Left renal pelvis (tissue), 4 donors: ENCODE results near the gene KCNQ5. TPM values are rescaled to one million over a fixed set of nuclear protein-coding genes. Genes with fewer than 3 reads are reported as not detected.

Experiments
- DNase-seq, 4 donors: peaks; one replicate each; pipeline ENCODE4 v3.0.0-alpha.2; 2013; ENCODE audit warnings: low read depth in 4 of 4, low spot score in 3 of 4
- polyA plus RNA-seq, 4 donors: library from polyadenylated mRNA; unstranded; fragments of 120-200 nt; gene quantifications; one replicate each; pipeline ENCODE4 v1.2.1, GENCODE V29; 2013; ENCODE audit not compliant: insufficient read length in 4 of 4

KCNQ5 gene
- polyA plus RNA-seq, 4 donors = 0.14 to 0.79 (median 0.43) TPM

DNA sequence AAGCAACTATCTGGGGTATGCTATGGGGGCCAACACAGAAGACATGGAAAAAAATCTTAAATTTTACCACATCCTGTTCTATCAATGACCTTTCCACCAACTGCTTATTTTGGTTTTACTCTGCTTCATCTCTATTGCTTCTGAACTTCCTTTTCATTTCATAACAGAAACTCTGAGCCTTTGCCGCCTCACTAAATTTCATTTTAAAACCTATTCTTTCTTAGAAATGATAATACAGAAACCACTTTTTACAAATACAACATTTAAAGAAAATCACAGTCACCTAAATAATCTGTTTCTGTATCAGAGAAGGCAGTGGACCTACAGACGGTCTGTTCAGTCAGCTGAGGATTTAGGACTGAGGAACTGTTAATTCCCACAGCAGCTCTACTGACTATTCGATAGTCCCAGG is 117.5 kb downstream of the KCNQ5 start:
- no peak for DNase-seq

- DNase-seq = no peak
Measured at GRCh38 chr6:72740135-72740534, 118.3 kb downstream of the KCNQ5 start.

- no peak for DNase-seq
Measured at GRCh38 chr6:72741083-72741482, 119.2 kb downstream of the KCNQ5 start.

- DNase-seq = no peak
Measured at GRCh38 chr6:72742001-72742673, 120.3 kb downstream of the KCNQ5 start.

DNA sequence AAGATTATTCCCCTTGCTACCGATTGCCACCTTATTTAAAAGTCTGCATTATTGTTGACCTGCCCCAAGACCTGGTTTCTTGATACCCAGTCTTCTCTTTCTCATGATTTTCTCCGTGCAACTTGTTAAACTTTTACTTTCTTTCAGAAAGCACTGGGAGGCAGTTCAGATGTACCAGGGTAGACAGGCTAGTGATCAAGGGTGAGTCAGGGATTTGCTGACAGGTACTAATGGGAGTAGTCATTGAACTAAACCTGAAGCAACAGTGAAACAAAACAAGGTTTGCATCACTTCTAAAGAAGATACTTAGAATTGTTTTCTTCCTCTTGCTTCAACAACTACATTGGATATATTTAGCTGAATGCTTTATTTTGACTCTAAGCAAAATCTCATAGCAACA is 124.4 kb downstream of the KCNQ5 start:
- DNase-seq = no peak

- DNase-seq = no peak
Measured at GRCh38 chr6:72748759-72749158, 126.9 kb downstream of the KCNQ5 start.

- no peak for DNase-seq
Measured at GRCh38 chr6:72755752-72756151, 133.9 kb downstream of the KCNQ5 start.

GRCh38 chr6:72757048-72757447 is 135.2 kb downstream of the KCNQ5 start:
- DNase-seq = no peak

DNA sequence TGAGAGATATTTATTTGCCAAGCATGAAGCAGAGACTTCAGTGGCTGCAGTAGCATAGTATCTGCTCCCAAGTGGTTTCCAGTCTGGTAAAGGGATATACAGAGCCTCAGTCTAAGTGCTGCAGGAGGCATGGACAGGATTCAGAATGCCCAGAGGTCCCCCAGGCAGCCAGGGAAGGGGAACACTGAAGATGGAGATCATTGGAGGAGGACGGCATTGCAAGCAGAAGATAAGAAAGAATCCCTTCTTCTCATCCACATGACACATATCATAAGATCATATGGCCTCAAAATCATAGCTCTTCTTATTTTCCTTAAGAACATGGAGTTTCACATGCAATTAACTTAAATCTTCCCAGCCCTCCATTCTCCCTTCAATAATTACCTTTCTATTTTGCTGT is 136.1 kb downstream of the KCNQ5 start:
- DNase-seq = no peak

DNA sequence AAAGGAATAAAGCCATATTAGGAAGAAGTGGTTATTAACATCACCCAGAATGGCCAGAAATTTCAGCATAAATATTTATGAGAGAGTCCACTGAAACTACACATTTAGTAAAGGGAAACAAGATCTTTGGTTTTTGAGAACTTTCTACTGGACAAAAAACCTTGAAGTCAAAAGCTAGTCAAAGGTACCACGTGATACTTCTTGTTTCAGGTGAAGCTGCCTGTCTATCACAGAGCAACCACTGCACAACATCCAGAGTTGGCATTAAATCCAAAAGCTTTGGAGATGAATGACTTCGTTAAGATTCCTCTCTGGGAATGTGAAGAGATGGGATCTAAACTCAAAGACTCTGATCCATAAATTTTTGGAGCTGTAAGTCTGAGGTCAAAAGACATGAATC is 137.0 kb downstream of the KCNQ5 start:
- DNase-seq = no peak

GRCh38 chr6:72760114-72760793 is 138.4 kb downstream of the KCNQ5 start:
- DNase-seq = no peak

DNA sequence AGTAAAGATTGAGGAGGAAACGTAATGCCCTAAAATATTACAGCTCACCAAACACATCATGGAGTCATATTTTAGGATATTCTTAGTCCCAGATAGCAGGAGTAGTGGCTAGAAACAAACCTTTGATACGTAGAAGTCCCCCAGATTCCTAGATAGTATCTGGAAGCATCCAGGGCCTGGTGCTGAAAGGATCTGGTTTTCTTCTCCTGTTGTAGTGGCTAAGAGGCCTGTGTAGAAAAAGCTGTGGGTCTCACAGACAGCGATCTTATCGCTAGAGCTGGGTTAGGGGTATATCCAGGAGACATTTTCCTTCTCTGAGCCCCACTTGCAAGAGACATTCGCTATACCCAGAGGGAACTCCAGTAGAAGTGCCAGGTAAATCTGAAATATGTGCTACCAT is 139.9 kb downstream of the KCNQ5 start:
- DNase-seq = no peak

- no peak for DNase-seq
Measured at GRCh38 chr6:72769459-72770125, 147.7 kb downstream of the KCNQ5 start.

DNA sequence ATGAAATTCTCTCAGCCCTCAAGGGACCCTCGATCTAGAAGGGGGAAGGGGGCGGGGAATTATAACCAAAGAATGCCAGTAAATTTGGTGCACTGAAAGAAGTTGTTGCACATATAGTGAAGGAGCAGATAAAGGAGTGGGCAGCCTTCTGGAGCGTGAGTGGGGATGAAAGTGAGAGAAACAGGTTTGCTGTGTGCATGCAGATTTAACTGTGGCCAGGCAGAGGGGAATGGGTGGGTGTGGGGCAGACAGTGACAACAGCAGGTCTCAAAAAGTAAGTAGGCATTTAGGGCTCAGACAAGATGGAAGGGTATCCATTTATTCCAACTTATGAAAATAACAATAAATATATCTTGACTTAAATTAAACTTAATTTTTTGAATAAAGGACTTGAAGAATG is 149.1 kb downstream of the KCNQ5 start:
- DNase-seq = no peak

DNA sequence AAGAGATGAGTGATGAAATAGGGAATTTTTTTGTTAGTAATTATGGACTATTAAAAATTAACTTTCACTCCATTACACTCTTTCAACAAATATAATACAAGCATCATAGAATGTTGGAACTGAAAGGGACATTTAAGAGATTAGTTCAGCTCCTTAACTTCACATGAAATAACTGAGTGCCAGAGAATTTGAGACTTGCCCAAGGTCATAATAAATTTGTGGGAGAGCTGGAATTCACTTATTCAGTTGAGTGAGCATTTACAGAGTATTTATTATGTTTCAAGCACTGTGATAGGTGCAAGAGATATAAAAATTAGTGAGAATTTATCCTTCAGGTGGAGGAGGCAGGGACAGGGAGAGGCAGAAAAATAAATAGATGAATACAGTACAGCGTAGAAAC is 154.6 kb downstream of the KCNQ5 start:
- no peak for DNase-seq

GRCh38 chr6:72781624-72782023 is 159.8 kb downstream of the KCNQ5 start:
- DNase-seq = no peak

DNA sequence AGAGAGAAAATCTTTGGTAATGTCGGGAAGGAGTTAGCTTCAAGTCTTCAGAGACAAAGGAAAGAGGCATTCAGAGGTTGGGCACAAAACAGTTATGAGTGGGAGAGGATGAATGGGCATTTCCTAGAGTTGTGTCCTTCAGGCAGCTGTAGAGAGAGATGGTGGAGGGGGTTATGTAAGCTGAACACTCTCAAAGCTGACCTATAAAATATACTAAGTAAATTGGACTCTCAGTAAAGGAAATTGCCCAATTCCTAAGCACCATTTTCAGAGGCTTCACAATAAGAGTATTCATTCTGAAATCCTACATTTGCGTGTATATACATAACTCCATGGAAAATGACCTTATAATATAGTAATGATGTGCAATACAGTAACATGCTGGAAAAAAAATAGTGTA is 161.2 kb downstream of the KCNQ5 start:
- DNase-seq = no peak

- DNase-seq = no peak
Measured at GRCh38 chr6:72783666-72784065, 161.8 kb downstream of the KCNQ5 start.

- DNase-seq = no peak
Measured at GRCh38 chr6:72784071-72784470, 162.2 kb downstream of the KCNQ5 start.

DNA sequence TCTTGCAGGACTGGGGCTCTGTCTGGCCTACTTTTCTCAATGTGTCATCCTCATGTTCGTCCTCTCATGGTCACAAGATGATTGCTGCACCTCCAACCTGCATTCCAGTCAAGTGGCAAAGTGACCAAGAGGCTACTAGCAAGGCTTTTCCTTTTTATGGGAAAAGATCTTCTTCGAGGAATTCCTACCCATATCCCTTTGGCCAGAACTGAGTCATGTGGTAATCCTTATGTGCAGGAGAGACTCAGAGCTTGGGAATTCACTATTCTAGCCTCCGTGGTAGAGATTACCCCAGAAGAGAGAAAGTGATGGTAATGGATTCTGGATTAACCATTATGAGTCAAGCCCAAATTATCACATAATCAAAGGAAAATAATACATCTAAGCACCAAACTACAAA is 162.7 kb downstream of the KCNQ5 start:
- no peak for DNase-seq

DNA sequence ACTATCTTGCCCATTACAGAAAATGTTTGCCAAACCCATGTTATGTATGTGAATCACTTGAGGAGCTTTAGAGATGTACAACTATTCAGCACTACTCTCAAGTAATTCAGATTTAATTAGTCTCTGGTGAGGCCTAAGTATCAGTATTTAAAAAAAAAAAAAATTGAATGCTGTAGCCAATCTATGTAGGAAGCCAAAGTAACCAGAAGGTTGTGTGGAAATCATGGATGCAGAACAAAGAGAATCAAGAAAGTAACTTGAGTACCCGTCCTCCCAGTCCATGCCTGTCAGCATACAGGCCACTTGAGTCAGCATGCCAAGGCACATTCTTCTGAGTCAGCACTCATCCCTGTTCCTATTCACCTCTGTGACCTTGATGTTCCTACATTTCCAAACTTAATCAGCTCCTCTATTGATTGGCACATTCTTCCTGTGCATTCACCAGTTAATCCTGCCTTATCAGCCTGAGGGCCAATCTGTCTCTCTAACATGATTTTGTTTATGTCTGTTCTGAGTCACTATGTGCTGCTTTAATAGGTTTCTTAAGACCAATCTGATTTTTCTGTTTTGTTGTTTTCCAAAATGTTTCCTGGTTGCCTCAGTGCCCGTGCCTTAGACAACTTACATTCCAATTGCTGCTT is 165.6 kb downstream of the KCNQ5 start:
- no peak for DNase-seq

- no peak for DNase-seq
Measured at GRCh38 chr6:72788188-72788587, 166.3 kb downstream of the KCNQ5 start.
